GM12864 (cell line): Measurements from ENCODE around the gene SPATA31A6.
"Not testable (repeated sequence)": the region's sequence is repeated elsewhere in the genome, so short reads cannot be mapped to it uniquely, and the experiment has no call there.

Source experiments
- DNase-seq: peaks from one replicate; pipeline ENCODE4 v3.0.0-alpha.2; 2011; ENCODE audit warnings: low read depth
- H3K4me3 ChIP-seq: 2 replicates; pipeline ENCODE4 v1.5.1; 2011; ENCODE audit warnings: mild to moderate bottlenecking, low read depth, low read length, control low read depth

The SPATA31A6 gene

GRCh38 chr9:42183359-42183758 is at the start of gene SPATA31A6:
SPATA31A6 (plus strand) TSS chr9:42183659; CDS start chr9:42183688, 29 bp downstream.
- not testable (repeated sequence) for DNase-seq, H3K4me3 ChIP-seq

- not testable (repeated sequence) for H3K4me3 ChIP-seq, DNase-seq
These were observed 23.2 kb upstream of the SPATA31A6 start for GRCh38 chr9:42160299-42160698.

GRCh38 chr9:42219861-42220260 is 36.4 kb downstream of the SPATA31A6 start:
- not testable (repeated sequence) for DNase-seq, H3K4me3 ChIP-seq

GRCh38 chr9:42223230-42223629 is 39.8 kb downstream of the SPATA31A6 start:
- not testable (repeated sequence) for DNase-seq, H3K4me3 ChIP-seq

- DNase-seq, H3K4me3 ChIP-seq: not testable (repeated sequence)
These were observed 49.6 kb downstream of the SPATA31A6 start for GRCh38 chr9:42233031-42233430.

- not testable (repeated sequence) for DNase-seq, H3K4me3 ChIP-seq
These were observed 51.2 kb downstream of the SPATA31A6 start for GRCh38 chr9:42234610-42235009.

- not testable (repeated sequence) for DNase-seq, H3K4me3 ChIP-seq
These were observed 52.0 kb downstream of the SPATA31A6 start for GRCh38 chr9:42235352-42235991.

- not testable (repeated sequence) for H3K4me3 ChIP-seq, DNase-seq
These were observed 52.6 kb downstream of the SPATA31A6 start for GRCh38 chr9:42236097-42236496.

- DNase-seq, H3K4me3 ChIP-seq: not testable (repeated sequence)
These were observed 53.9 kb downstream of the SPATA31A6 start for GRCh38 chr9:42237381-42237780.

- DNase-seq: not testable (repeated sequence)
These were observed 55.4 kb downstream of the SPATA31A6 start for GRCh38 chr9:42238862-42239261.

More at GRCh38 chr9:42238862-42239261, 55.4 kb downstream of the SPATA31A6 start:
- H3K4me3 ChIP-seq: not testable (repeated sequence)
